Stimulated activated CD8-positive, alpha-beta memory T cell treated with anti-CD3 and anti-CD28 coated beads, Interleukin-4, amount 100 ng/mL, for 48 hours (primary cell): ENCODE data around the gene SH3PXD2A.
A peak's percentile ranks its signal among the peaks of the same experiment; 100 is the strongest.

Source experiments
- DNase-seq: peaks from one replicate; pipeline ENCODE4 v3.0.0-alpha.2; 2020

SH3PXD2A gene

DNA sequence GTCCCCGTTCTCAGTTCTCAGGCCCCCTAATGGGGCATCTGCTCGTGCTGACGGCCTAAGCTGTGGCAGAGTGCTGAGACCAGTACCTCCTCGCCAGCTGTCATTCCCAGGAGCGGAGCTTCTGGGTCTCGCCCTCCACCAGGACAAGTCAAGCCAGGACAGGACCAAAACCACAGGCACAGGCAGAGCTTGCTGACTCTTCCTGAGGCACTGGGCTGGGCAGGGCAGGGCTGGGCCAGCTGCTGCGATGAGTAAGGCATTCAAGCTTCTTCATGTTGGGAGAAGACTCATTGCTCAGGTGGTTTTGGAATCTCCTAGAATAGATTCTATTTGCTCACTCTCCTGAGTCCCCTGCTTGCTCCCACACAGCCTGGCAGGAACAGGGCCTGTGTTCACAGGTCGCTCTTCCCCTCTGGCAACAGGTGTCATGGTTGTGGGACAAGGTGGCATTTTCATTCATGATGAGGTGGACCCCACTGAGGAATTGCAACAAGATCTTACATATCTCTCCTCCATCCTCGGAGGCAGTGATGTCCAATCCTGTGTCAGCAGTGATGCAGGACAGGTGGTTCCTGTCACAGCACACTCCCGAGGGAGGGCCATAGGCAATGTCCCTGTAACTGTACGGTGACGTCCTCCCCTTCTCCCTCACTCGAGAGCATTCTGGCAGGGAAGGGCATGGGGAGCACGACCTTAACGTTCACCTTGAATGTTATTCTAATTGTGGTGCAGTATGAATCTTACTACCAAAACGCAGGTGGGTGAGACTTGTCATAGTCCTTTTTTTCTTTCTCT, 17.0 kb upstream of the SH3PXD2A start:
- no peak for DNase-seq

DNA sequence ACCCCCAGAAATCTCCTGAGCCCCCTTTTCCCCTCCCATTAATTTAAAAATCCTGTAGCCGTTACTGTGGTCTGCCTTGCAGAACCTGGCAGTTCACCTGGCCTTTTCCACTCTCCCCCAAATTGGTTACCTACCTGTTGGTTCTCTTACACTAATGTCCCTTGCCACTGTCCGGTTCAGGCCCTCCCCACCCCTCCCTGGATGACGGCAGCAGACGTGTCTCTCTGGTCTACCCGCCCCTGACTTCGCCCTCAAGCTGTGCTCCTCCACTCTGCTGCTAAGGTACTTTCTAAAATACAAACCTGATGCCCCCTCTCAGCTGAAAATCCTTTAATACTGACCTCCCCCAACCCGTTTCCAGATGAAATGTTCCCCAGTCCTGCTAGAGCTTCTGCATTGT, 15.6 kb upstream of the SH3PXD2A start:
- no peak for DNase-seq

DNA sequence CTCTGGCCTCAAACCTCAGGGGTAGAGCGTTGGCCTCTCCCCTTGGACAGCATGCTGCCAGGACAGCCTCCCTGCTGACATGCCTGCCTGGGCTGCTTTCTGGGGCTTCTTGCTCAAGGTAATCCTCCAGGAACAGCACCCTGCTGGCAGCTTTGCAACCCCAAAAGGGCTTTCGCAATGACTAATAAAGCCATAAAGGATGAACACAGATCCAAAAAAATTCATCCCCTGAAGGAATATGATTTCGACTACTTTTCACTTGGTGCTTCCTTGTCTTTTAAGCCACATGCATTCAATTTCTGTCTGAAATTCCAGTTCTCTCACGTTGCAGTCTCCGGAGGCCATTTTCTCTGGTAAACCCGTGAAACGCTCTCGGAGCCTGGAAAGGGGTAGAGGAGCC, 15.1 kb upstream of the SH3PXD2A start:
- DNase-seq = no peak

DNA sequence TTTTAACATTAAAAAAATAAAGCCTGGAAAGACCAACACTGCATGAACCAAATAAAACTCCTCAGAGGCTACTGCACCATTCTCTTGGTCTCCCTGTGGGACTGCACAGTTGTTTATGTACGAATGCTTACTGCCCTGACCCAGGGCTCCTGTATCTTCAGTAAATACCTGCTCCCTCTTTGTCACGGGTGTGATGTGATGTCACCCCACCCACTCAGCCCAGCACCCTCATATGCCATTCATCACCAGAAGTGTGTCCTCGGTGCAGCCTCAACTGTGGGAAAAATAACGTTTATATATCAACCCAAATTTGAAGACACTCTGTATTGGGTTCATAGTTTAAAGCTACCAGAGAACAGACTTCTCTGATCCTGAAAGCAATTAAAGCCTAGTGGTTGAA, 14.0 kb upstream of the SH3PXD2A start:
- no peak for DNase-seq

DNA sequence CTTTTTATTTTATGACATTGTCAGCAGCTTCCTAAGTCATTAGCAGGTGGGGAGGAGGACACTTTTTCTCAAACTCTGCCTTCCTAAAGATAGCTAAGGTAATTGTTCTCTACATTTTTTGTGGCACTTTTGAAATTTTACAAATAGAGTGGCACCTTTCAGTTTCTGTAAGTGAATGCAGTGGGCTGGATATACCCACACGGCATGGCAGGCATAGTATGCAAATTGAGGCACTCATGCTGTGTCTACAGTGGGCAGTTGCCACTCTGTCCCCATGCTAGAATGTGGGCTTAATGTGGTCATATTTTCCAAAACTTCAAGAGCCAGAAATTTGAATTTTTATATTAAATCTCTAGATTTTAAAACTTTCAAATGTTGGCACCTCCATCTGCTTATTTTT, 12.8 kb upstream of the SH3PXD2A start:
- DNase-seq = no peak

DNA sequence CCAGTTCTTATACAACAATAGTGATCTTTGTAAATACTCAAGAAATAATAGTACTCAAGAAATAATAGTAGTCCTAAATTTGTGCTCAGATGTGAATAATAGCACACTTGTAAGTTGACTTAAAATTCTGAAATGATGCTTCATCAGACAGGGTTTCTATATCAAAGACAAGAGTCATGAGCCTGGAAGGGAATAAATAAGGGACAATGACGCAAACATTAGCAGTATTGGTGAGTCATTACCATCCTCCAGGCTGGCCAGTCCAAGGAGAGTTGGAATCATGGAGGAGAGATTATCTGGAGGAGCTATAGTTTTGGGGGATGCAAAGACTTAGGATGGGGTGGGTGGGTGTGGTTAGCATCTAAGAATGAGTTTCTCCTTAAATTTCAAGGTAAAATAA, 6.1 kb upstream of the SH3PXD2A start:
- DNase-seq = no peak

DNA sequence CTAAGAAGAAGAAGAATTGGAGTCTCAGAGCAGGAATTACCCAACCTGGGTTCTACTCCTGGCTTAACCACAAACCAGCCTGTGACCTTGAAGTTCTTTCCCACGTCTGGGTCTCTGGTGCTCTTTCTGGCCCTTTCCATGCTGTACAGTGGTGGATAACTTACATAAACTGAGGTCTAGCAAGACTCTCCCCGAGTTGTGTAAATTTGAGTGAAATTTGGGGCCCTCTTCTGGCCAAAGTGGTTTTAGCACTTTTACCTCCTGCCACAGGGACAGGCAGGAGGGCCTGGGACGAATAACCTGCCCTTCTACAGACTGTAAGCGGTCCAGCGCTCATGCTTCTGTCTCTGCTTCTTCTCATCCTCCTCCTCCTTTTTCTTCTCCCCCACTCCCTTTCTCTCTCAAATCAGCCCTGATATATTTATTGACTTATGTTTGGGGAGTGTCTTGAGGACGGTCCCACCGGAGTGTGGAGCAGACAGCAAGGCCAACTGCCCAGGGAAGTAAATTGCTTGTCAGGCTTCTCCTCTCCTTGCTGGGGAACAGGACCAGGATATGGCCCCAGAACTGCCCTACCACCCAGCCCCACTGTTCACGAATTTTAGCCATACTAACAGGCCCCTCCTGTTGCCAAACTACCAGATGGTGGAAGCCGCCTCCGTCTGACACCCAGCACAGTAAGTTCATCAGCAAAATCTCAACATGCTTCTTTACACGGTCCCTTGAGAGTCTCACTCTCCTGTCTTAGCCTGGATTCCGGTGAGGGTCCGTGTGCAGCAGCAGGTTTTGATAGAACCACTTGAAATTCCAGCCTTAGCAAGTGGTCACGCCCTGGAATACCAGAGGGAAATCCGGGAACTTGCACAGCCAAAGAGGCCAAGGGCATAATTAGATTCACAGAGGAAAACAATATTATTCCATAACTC, 4.0 kb upstream of the SH3PXD2A start:
- DNase-seq = peak; percentile 73

DNA sequence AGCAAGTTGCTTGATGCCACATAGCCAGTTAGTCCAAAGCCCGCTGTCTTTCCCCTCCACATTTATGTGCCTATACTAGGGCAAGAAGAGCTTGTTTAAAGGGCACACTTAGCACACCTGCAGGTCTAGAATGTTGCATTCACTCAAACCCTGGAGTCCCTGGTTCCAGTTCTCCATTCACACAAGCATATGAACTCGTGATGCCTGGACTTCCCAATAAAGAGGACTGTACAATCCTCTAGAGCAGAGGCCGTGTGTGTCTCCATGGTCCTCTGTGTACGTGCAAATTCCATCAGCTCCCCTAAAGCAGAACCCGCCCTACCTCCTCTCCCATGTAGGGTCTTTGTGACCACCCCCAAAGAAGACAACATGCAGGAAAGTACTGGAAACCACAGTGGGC, 3.0 kb upstream of the SH3PXD2A start:
- DNase-seq = no peak

DNA sequence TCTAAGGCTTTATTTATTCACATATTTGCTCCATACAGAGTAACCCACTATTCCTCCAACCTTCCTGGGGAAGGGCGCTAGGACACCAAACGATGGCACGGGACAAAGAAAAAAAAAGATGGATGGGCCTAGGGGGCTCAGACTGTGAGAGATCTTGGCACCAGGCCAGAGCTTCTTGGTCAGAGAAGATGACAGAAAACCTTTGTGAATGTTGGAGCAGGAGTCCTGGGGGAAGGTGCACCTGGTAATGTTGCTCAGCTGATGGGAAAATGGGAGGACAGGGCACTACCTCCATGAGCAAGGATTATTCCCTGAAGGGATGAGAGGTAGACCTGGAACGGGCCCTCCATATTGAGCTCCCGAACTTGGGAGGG, 1.4 kb upstream of the SH3PXD2A start:
- no peak for DNase-seq

DNA sequence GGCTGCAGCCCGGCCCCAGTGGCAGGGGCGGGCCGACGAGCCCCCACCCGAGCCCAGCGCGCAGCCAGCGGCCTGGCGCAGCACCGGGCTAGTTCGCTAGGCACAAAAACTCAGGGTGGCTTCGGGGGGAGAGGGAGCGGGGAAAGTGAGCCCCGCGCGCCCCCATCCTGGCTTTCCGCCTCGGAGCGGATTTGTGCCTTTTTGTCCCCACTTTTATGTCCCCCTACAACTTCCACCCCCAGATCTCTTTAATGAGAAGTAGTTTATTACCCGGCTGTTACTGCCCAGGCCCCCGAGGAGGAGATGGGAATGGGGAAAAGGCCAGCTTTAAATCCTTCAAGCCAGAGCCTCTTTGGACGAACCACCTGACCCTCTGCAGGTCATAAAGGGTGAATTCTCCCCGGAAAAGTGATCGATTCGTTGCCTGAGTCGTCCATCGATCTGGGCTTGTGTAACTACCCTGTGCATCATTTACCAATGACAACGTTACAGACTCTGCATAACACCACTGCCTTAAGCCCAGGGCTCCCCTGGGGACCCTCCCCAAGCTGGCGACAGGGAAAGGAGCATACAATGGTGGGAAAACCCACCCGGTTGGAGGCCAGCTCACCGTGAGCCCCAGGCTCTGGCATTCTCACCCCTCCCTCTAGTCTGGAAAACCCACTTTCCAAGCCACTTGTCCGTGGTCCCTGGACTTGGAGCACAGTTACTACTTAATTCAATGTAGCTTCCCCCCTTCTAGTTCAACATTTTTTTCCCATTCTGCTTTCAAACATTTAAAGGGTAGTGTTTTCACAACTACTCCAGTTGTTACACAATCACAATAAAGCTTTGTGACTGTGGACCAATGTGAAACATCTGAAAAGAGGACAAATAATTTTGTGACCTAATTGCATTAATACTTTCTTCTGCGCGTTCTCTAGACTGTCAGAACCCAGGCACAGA, 748 bp upstream of the SH3PXD2A start:
- no peak for DNase-seq

DNA sequence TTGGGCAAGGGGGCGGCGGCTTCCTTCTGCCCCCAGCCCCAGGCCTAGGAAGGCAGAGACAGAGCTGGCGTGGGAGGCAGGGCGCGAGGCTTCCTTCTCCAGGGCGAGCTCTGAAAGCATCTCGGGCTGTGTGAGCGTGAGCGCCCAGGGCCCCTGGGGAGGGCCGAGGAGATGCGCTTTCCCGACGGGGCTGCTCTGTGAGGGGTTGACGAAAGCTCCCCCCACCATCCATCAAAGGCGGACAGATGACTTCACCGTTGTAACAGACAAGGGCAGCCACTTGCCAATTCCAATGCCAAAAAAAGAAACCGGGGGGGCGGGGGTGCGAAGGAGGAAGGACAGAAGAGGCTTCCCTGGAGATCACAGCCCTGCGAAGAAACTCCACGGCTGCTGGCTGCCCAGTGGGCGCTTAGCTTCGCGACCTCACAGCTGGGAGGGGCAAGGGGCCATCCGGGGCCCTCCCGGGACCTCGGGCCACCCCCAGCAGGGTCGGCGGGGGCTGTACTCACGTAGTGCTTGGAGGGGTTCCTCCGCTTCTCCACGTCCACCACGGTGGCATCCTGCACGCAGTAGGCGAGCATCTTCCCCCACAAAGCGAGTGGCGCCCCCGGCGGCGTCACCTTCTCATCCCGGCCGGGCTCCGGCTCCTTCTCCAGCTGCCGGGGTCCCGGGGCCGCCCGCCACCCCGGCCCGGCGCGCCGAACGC, 537 bp downstream of the SH3PXD2A start:
- DNase-seq = no peak

DNA sequence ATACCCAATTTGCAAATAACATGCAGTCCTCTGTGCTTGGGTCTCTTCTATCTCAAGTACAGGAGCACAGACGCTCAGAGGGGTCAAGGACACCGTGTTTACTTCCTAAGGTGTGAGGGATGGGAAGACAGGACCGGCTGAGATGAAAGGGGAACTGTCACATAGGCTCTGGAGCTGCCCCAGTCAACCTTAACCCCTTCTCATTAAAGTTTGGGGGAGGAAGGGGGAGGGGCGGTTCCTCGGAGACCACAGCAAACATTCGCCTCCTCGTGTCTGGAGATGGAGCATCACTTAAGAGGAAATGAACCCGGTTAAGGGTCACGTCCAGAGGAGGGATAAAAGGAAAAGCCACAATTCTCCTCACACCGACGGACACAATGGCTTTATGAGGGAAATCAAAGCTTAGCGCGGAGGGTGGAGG, 1.1 kb downstream of the SH3PXD2A start:
- no peak for DNase-seq

DNA sequence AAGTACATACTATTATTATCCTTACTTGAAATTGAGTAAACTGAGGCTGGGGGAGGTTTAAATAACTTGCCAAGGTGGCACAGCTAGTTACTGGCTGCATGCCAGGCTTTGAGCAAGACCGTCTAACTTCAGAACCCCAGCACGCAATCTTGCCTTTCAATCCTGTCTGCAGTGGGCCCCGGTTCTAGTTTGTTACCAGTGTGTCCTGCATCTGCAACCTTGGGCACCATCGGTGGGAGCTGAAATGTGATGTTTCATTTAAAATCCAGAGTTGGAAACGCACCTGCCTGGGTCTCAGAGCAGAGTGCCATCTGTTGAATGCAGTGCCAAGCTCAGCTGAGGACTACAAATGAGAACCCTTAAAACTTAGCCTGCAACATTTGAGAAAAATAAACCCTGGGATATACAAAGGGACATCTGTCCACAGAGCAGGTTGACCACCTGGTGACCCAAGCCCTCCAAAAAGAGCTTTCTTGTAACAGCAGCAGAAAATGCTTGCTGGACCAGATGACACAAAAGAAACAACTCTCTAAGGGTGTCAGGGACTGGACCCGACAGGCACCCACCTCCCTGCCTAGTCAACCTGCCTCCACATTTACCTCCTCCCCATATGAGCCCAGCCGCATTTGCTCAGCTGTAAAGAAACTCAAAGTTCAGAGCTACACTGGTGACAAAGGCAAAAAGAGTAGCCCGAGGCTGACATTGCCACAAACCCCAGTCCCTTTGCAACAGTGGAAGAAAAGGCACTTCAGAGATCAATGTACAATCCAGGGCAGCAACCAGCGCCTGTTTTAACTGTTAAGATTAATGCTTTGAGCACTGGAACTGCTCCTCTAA, 1.7 kb downstream of the SH3PXD2A start:
- DNase-seq = no peak

DNA sequence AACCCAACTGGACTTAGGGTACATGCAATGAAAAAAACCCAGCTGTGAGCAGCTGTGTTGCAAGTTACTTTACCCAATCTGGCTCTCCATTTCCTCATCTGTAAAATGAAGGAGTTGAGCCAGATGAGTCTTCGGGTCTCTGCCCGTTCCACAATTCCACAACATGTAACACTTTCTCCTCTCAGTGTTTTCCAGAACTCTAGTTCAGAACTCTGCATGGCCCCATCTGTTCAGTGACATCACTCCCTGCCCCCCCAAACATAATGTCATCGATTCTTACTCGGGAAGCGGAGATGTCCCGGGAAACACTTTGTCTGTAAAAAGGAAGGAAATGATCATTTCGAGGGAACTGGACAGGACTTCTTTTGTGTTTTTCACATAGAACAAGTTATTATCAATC, 2.5 kb downstream of the SH3PXD2A start:
- DNase-seq = no peak

DNA sequence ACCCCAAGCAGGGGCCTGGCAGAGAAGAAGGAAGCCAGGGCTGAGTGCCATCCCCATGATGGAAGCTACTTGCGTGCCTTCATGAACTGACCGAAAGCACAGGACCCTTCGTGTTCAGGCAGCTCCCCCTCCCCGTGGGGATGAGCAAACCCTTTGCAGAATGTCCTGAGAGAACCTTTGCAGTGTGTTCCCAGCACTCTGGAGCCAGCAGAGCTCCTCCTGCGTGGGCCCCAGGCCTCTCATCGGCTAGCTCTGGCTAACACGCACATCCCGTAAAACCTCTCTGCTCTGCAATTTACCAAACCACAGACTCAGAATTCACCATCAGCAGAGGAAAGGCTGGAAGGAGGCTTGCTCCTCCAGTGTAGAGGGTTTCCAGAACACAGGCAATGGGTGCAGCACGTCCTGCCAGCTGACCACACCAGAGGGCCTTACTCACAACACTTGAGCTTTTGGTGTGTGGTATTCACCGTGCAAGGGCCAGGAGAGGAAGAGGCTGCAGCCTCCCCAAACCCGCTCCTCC, 3.1 kb downstream of the SH3PXD2A start:
- no peak for DNase-seq

DNA sequence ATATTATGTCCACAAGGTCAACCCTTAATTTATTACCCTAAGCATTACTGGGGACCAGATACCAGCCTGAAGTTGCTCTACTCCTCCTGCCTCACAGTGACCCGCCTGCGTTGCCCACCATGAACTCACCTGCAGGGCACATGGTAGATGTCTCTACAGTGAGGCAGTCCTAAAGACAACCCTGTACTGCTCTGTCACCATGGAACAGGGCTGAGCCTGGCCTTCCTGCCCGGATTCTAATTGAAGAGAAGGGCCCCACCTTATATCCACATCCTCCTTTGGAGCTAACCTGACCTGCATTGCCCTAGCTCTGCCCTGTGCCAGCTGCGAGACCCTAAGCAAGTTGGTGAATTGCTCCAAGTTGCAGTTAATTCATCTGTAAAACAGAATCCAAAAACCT, 4.1 kb downstream of the SH3PXD2A start:
- no peak for DNase-seq

DNA sequence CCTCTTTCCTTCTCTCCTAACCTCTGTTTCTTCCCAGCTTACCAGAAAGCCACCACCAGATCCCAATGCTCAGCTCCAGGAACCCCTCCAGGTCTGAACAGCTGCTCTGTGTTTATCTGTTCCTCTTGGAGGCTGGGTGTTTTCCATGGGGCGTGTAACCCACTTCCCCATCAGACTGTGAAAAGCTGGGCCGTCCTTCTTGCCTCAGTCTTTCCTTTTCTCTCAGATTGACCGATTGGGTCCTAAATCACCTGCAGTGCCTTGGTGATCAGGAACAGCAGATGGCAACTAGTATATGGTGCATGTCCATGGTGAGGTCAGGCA, 4.8 kb downstream of the SH3PXD2A start:
- DNase-seq = no peak

DNA sequence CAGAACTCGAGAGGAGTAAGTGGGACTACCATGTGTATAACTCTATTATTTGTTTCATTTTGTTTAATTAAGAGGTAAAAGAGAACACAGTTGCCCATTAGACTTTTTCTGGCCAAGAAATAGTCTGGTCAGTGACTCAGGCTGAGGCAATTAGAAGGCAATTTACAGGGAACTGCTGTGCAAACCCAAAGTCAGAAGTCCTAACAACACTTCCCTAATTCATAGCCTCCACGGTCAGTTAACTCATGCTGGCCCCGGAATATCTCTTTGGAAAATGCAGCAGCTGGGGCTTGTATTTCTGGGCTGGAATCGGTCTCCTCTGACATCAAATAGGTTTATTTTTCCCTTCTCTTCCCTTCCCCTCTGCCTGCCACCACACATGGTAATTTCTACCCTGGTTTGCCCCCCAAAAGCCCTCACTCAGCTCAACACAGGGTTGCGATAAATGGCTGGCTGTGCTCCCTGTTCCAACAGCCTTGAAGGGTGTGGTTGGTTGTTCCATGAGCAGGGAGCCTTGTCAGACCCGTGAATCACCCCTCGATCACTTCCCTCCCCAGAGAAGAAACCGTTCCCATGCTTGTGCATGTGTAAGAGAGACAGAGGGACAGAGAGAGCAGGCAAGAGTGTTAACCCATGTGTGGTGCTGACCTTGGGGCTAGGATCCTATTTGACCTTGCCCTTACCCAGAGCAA, 5.3 kb downstream of the SH3PXD2A start:
- DNase-seq = no peak

DNA sequence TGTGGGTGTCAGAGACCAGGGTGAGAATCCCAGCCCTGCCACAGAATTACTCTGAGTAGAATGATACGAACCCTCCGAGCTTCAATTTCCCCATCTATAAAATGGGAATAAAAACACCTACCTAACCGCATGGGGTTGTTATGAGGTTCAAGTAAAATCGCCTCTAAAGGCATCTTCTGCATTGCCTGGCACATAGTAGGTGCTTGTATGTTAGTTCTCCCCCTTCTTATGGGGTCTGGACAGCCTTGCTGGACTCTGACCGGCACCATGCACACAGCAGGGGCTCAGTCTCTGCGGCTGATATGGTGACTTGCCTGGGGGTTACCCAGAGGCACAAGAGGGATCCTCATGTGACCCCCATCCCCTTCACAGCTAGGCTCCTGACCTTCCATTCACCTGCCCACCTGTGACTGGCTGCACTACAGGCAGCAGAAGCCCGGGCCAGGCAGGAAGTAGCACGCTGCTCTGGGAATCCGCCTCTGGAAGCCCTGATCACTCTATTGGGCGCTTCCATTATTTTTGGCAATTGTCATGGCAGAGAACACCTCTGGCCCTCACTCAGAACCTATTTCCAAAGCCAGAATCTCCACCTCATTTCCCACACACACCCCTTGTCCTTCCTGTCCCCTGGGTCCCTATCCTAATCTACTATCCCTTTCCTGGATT, 6.0 kb downstream of the SH3PXD2A start:
- no peak for DNase-seq

DNA sequence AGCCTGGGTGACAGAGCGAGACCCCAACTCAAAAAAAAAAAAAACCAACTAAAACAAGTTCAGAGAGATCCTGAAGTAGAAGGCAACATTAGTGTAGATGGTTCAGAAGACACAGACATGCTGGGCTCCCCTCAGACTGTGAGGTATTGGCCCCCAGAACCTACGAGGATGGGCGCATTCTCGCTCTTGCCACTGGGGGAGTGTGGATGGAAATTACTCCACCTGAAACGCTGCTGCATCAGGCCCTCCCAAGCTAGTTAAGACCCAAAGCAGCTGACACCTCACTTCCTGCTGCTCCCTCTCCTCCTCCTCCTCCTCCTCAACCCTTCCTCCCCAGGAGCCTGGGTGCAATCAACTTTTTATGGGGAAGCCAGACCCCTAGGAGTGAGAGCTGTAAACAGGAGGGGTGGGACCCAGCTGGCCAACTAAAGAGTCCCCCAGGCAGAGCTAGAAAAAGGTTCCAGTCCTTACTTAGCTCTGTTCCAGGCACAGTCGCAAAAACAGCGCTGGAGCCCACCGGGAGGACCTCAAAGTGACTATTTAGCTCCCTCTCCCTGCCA, 7.4 kb downstream of the SH3PXD2A start:
- peak; percentile 54 for DNase-seq
